Activated T-cell treated with anti-CD3 and anti-CD28 coated beads, Interleukin-2, amount 50 U/mL, for 72 hours (primary cell): ENCODE data around the gene MYL11. TPM values are rescaled to one million over a fixed set of nuclear protein-coding genes. Genes with fewer than 3 reads are reported as not detected.

ENCODE experiments used
- ATAC-seq, 2 donors: fragments of 150-1000 bp; cut with Tn5 transposase; replicated peaks in 1 of 2; 2 replicates each; pipeline ENCODE4 v1.10.0; 2021; ENCODE audit warnings: moderate library complexity in 2 of 2, mild to moderate bottlenecking in 1 of 2
- DNase-seq, 2 donors: peaks; one replicate each; pipeline ENCODE4 v3.0.0; 2021 to 2022; ENCODE audit warnings: mixed read lengths in 1 of 2
- H3K27ac Mint-ChIP-seq: one replicate; pipeline ENCODE4 v1.8.0; 2022; ENCODE audit warnings: mild to moderate bottlenecking, moderate library complexity, mixed read lengths
- H3K27me3 Mint-ChIP-seq: one replicate; pipeline ENCODE4 v1.8.0; 2022; ENCODE audit warnings: low read depth, mixed read lengths
- H3K36me3 Mint-ChIP-seq, 2 donors: one replicate each; pipeline ENCODE4 v1.8.0; 2022; ENCODE audit warnings: mixed read lengths in 2 of 2, mild to moderate bottlenecking in 1 of 2; ENCODE audit not compliant: insufficient read depth in 2 of 2
- H3K4me1 Mint-ChIP-seq: one replicate; pipeline ENCODE4 v1.8.0; 2022; ENCODE audit warnings: low read depth, mixed read lengths
- H3K4me3 Mint-ChIP-seq, 2 donors: one replicate each; pipeline ENCODE4 v1.8.0; 2022; ENCODE audit warnings: mild to moderate bottlenecking in 2 of 2, mixed read lengths in 2 of 2, moderate library complexity in 2 of 2
- H3K9me3 Mint-ChIP-seq, 2 donors: one replicate each; pipeline ENCODE4 v1.8.0; 2022; ENCODE audit warnings: mixed read lengths in 2 of 2
- total RNA-seq, 2 donors: library from RNA; stranded (reverse); gene quantifications; one replicate each; pipeline ENCODE4 v1.2.3, GENCODE V29; 2022

Gene MYL11
- total RNA-seq, 2 donors from 2014 or later = 2.0 TPM; not detected in 1

DNA sequence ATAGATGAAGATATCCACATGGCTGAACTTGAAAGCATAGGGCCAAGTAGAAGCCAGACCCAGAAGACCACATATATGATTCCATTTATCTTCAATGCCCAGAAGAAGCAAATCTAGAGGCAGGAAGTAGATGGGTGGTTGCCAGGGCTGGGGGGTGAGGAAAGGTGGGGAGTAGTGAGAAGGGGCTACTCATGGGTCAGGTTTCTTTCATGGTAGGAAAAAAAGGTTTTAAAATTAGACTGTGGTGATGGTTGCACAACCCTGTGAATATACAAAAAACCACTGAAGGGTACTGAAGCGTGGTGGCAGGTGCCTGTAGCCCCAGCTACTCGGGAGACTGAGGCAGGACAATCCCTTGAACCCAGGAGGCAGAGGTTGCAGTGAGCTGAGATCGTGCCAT is 24.9 kb upstream of the MYL11 start:
- Mint-ChIP-seq H3K27ac (peak overlapping the region; percentile 46), H3K9me3 (no peaks in the 10 kb centered on the region), H3K27me3 (no peaks in the 10 kb centered on the region), H3K4me3 (peak overlapping the region in 1 of 2 donors; percentile 32), H3K4me1 (peaks cover 53% of the 10 kb centered on the region), H3K36me3 (peaks cover 5 to 19% of the 10 kb centered on the region in 2 donors)
- no peak for ATAC-seq
- no peak for DNase-seq

DNA sequence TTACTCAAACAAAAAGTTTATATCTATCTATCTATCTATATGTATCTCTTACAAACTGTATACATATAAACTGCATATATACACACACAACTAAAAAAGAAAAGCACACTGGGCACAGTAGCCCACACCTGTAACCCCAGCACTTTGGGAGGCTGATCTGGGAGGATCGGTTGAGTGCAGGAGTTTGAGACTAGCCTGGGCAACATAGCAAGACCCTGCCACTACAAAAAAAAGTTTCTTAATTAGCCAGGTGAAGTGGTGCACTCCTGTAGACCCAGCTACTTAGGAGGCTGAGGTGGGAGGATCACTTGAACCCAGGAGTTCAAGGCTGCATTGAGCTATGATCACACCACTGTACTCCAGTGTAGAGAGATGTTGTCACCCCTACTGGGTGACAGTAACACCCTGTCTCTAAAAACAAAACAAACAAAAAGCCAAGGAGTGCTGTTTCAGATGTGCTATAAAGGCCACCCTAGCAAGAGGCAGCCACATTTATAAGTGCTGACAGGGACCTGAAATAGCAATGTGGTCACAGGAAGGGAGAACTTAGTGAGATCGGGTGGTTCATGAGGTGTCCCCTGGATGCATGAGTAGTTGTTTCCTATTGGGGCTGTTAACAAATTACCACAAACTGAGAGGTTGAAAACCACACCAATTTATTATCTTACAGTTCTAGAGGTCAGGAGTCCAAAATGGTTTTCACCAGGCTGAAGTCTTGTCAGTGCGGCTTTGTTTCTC is 24.3 kb upstream of the MYL11 start:
- Mint-ChIP-seq H3K9me3 (no peaks in the 10 kb centered on the region), H3K27me3 (no peaks in the 10 kb centered on the region), H3K27ac (peak overlapping the region; percentile 59), H3K4me3 (peak overlapping the region; percentile 4 to 9), H3K36me3 (peaks cover 5 to 19% of the 10 kb centered on the region in 2 donors), H3K4me1 (peaks cover 55% of the 10 kb centered on the region)
- DNase-seq (peak; percentile 44 to 48), ATAC-seq (peak; percentile 60 to 71)

GRCh38 chr16:30351001-30351441 is 23.6 kb upstream of the MYL11 start:
- no peak for ATAC-seq
- Mint-ChIP-seq H3K27me3 (no peaks in the 10 kb centered on the region), H3K4me3 (peak overlapping the region in 1 of 2 donors; percentile 9)

GRCh38 chr16:30351586-30352419 is 22.8 kb upstream of the MYL11 start:
- Mint-ChIP-seq H3K4me1 (peaks cover 66% of the 10 kb centered on the region), H3K27ac (peak overlapping the region; percentile 19), H3K9me3 (no peaks in the 10 kb centered on the region), H3K4me3 (no peak overlapping the region), H3K36me3 (peaks cover 5 to 19% of the 10 kb centered on the region in 2 donors), H3K27me3 (no peaks in the 10 kb centered on the region)
- ATAC-seq (no peak), DNase-seq (no peak)

More at GRCh38 chr16:30351001-30351441, 23.6 kb upstream of the MYL11 start:
- H3K4me1 Mint-ChIP-seq = peaks cover 62% of the 10 kb centered on the region
- H3K36me3 Mint-ChIP-seq = peaks cover 5 to 19% of the 10 kb centered on the region in 2 donors
- no peak for DNase-seq
- H3K27ac Mint-ChIP-seq = peak overlapping the region; percentile 59
- no peaks in the 10 kb centered on the region for H3K9me3 Mint-ChIP-seq

GRCh38 chr16:30352488-30353401 is 21.9 kb upstream of the MYL11 start:
- peaks cover 5 to 19% of the 10 kb centered on the region in 2 donors for H3K36me3 Mint-ChIP-seq
- peak overlapping the region; percentile 20 for H3K27ac Mint-ChIP-seq
- peak overlapping the region; percentile 16 to 22 for H3K4me3 Mint-ChIP-seq
- no peaks in the 10 kb centered on the region for H3K27me3 Mint-ChIP-seq
- no peak for DNase-seq
- H3K4me1 Mint-ChIP-seq = peaks cover 71% of the 10 kb centered on the region
- no peak for ATAC-seq
- no peaks in the 10 kb centered on the region for H3K9me3 Mint-ChIP-seq

DNA sequence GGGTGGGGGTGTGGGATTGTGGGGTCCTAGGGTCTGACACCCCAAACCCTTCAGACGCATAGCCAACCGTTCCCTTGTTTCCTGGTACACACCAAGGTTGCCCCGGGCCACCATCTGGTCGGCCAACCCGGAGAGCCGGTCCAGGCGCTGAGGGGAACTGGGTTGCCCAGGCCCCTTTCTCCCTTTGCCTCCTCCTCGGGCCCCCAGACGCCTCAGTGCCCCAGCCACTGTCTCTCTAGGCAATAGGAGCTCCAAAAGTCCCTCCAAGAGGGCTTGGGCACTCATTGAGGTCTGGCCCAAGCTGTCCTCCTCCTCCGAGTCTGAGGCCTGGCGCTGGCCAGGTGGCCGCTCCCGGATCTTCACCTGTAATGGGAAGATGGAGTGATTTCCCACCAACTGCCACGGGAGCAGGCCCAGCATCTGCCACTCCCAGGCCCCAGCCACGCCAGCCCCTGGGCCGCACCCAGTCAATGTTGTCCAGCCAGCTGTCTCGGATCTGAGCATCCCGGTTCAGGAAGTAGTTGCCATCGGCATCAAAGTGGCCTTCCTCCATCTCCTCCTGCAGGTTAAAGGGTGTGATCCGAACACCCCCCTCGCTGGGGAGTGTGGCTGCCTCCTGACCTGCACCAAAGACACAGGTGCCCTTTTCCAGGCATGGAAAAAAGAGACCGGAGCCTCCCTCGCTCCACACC is 21.0 kb upstream of the MYL11 start:
- peaks cover 71% of the 10 kb centered on the region for H3K4me1 Mint-ChIP-seq
- no peaks in the 10 kb centered on the region for H3K9me3 Mint-ChIP-seq
- H3K27me3 Mint-ChIP-seq = no peaks in the 10 kb centered on the region
- peak overlapping the region; percentile 82 for H3K27ac Mint-ChIP-seq
- H3K4me3 Mint-ChIP-seq = peak overlapping the region; percentile 92 to 94
- no peak for DNase-seq
- peaks cover 5 to 19% of the 10 kb centered on the region in 2 donors for H3K36me3 Mint-ChIP-seq
- no peak for ATAC-seq

DNA sequence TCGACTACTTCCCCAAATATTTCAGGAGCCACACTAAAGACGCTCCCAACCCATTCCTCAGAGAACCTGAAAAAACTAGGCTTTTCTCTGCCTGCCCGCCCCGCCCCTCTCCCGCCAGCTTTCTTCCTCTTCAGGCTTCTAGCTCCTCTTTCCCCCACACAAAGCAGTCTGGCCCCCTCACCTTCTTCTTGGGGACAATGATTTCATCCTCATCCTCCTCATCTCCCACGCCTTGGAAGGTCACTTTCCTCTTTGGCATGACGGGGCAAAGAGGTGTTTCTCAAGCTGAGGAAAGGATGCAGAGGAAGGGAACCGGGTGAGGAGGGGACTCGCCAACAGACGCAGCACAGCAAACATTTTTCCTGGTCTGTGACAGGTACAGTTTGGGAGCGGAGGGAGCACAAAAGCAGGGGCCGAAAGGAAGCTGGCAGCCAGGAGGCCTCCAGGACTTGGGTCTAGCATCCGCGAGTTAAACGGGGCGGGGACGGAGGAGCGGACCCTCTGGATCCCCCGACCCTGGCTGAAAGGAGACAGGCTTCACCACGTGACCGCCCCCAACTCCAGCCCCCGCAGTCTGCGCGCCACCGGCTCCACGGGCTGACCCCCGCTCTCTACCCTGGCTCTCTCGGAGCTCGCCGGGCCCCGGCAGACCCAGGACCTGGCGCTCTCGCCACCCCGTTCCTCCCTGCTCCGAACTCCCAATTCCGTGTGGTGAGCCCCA is 20.0 kb upstream of the MYL11 start:
- peaks cover 67% of the 10 kb centered on the region for H3K4me1 Mint-ChIP-seq
- DNase-seq (peak in 1 of 2 donors; percentile 52), ATAC-seq (peak; percentile 35 to 37)
- no peaks in the 10 kb centered on the region for H3K9me3 Mint-ChIP-seq
- H3K27me3 Mint-ChIP-seq = no peaks in the 10 kb centered on the region
- H3K36me3 Mint-ChIP-seq = peaks cover 5 to 17% of the 10 kb centered on the region in 2 donors
- H3K4me3 Mint-ChIP-seq = peak overlapping the region; percentile 92 to 94
- H3K27ac Mint-ChIP-seq = peak overlapping the region; percentile 92

DNA sequence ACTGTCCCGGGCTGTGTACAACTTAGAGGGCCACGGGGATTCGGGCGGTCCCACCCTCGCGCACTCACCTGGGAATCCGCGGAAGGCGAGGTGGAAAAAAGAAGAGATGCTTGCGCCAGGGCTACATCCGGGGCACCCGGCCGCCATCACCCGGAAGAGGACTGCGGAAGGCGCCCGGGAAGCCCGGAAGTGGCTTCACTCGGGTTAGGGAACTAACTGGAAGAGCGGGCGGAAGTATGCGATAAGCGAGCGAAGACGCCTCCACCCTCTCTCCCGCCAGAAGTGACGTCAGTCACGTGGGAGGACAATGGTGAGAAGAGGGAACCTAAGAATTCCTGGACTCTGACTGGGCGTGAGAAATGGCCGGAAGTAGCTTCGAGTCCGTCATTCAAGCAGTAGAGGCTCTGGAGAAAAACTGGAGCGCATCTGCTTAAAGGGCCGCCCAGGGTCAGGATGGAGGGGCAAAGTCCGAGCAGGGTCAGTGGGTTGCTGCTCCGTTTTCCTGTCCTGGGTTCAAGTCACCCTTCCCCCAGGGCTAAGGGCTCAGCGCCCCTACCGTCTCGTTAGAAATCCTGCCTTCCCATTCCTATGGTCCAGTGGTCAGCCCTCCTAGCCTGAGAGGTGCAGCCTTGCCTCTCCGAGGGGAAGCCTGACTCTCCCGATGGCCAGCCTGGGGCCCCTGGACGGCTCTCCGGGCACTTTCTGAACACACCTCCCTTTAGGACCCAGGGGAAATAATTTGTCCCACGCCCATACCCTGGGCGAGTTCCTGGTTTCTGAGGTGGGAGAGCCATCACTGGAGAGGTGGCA is 19.3 kb upstream of the MYL11 start, which contains the start of gene CD2BP2:
TSS of gene CD2BP2 (minus strand) at position 165 of the 810 bp plus-strand sequence. CDS start 627 bp downstream, outside the sequence.
- H3K9me3 Mint-ChIP-seq = no peaks in the 10 kb centered on the region
- peak within 1 kb of the TSS; percentile 92 to 94 for H3K4me3 Mint-ChIP-seq

GRCh38 chr16:30355954-30356308 is 18.7 kb upstream of the MYL11 start:
- Mint-ChIP-seq H3K4me3 (peak overlapping the region; percentile 92 to 94), H3K27me3 (no peaks in the 10 kb centered on the region), H3K27ac (peak overlapping the region; percentile 92), H3K4me1 (peaks cover 54% of the 10 kb centered on the region), H3K9me3 (no peaks in the 10 kb centered on the region), H3K36me3 (peaks cover 2 to 13% of the 10 kb centered on the region in 2 donors)
- DNase-seq (no peak), ATAC-seq (no peak)

More for the DNA sequence above, 19.3 kb upstream of the MYL11 start, which contains the start of gene CD2BP2:
- Mint-ChIP-seq H3K27ac (peak within 1 kb of the TSS; percentile 92), H3K36me3 (peaks cover 4 to 16% of the 10 kb centered on the region in 2 donors), H3K27me3 (no peaks in the 10 kb centered on the region), H3K4me1 (peaks cover 59% of the 10 kb centered on the region)
- ATAC-seq = peak; percentile 84 to 87
- peak; percentile 87 to 91 for DNase-seq

- Mint-ChIP-seq H3K36me3 (peaks cover 2 to 10% of the 10 kb centered on the region in 2 donors), H3K4me1 (peaks cover 48% of the 10 kb centered on the region), H3K27me3 (no peaks in the 10 kb centered on the region), H3K4me3 (peak overlapping the region; percentile 92 to 94), H3K9me3 (no peaks in the 10 kb centered on the region), H3K27ac (peak overlapping the region; percentile 92)
- no peak for ATAC-seq
- no peak for DNase-seq
These were observed 18.1 kb upstream of the MYL11 start for GRCh38 chr16:30356401-30357084.
